GM12873 (cell line): Measurements from ENCODE around the gene CDH5.
A peak's percentile ranks its signal among the peaks of the same experiment; 100 is the strongest.

Source experiments
- TF ChIP-seq, protein P1 (sequence below): IDR thresholded peaks from 2 replicates; pipeline ENCODE4 v1.5.1; 2012; ENCODE audit warnings: low read depth, mild to moderate bottlenecking, moderate library complexity, low read length, control low read depth; ENCODE audit not compliant: insufficient read depth; ENCODE audit errors: missing control alignments

CDH5 gene

DNA sequence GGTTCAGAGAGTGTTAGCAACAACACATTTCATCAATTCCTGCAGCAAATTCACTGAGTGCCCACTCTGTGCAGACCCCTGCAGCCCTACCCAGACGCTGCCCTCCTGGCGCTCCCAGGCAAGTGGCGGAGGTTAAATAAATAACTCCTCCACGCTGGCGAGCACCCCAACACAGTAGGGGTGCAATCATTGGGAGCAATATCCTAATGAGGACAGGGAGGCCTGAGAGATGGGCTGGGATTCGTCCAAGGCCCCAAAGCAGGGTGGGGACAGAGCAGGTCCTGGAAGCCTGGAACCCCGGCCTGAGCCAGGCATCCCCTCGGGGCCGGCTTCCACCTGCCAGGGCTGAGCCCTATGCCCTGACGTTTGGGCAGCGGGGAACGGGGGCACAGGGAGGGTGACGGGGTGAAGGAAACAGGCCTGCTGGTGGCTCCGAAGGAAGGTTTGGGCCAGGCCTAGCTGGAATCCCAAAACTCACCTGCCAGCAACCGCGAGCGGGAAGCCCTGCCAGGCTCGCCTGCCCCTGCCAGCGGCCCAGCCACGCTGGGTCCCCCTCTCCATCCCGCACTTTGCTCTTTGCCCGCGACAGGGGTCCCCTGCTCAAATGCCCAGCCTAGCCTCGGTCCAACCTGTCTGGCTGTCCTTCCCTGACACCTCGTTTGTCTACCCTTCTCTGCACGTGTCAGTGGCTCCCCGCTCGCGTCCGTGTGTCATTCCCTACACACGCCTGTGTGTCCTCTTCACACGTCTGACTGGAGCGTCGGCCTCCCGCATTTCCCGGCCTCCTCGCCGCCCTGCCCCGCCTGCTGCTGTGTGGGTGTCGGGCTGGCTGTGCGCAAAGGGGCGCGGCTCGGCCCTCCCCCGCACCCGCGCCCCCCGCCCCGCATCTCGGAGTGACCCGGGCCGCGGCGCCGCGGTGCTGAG, 59.9 kb downstream of the CDH5 start:
- TF ChIP-seq, protein P1, sequence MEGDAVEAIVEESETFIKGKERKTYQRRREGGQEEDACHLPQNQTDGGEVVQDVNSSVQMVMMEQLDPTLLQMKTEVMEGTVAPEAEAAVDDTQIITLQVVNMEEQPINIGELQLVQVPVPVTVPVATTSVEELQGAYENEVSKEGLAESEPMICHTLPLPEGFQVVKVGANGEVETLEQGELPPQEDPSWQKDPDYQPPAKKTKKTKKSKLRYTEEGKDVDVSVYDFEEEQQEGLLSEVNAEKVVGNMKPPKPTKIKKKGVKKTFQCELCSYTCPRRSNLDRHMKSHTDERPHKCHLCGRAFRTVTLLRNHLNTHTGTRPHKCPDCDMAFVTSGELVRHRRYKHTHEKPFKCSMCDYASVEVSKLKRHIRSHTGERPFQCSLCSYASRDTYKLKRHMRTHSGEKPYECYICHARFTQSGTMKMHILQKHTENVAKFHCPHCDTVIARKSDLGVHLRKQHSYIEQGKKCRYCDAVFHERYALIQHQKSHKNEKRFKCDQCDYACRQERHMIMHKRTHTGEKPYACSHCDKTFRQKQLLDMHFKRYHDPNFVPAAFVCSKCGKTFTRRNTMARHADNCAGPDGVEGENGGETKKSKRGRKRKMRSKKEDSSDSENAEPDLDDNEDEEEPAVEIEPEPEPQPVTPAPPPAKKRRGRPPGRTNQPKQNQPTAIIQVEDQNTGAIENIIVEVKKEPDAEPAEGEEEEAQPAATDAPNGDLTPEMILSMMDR, result no peak

DNA sequence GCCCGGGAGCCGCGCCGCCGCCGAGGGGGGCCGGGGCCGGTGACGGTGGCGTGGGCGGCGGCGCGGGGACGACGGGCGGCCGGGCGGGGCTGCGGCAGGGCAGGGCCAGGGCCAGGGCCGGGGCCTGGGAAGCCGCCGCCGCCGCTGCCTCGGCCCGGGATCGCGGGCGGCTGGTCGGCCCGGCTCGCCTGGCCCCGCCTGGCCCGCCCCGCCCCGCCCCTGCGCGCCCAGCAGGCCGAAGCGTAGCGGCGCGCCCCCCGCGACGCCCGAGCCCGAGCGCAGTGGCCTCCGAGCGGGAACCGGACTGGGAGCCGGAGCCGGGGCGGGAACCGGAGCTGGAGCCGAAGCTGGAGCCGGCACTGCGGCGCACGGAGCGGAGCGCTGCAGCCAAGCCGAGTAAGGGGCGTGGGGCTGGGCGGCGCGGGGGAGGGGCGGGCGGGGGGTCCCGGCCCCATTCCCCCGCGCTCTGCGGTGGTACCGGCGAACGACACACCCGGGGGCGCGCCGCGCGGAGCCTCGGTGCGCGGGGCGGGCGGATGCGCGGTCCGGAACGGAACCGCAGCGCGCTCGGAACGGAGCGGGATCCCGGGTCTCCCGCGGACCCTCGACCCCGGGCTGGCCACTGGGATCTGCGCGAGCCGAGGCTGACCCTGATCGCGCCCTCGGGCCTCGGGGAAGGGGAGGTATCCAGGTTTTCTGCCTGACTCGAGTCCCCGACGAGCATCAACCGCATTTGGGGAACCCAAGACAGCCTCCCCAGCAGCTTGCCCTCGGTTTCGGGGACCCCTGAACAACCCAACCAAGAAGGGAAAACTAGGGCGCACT, 60.8 kb downstream of the CDH5 start, which contains the start of gene BEAN1:
Gene BEAN1 (plus strand): TSS at position 260 of the 825 bp plus-strand sequence. CDS start 10,382 bp downstream, outside the sequence.
- TF ChIP-seq, protein P1, result no peak

DNA sequence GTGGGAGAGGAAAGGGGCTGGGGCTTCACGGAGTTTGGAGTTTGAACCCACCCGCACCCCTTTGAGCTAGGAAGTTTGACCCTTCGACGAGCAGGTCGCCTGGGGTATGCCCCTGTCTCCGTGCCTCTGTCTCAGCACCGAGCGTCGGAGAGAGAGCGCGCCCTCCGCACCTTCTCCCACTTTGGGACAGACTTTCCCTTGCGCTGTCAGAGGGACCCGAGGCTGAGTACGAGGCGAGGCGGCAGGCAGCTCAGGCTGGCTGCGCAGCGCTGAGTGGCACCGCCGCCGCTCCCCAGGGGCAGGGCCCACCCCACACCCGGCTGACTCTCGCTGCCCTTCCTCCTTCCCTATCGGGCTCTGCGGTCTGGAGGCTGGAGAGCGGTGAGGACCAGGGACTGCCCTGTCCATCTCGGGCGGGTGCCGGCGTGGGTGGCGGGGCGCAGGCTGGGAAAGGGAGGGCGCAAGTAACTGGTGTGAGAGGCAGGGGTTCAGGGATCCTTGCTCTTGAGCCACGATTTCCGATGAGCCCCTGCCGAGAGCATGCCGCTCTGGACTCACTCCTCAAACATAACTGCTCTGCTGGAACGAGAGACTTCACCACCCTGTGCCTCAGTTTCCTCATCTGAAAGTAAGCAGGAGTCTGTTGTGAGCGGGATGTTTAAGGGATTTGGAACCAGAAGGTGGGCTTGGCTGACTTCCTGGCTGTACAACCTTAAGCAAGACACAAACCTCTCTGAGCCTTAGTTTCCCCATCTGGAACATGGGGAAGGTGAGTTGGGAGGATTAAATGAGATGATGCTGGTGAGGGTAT, 61.6 kb downstream of the CDH5 start:
- TF ChIP-seq, protein P1, result no peak

DNA sequence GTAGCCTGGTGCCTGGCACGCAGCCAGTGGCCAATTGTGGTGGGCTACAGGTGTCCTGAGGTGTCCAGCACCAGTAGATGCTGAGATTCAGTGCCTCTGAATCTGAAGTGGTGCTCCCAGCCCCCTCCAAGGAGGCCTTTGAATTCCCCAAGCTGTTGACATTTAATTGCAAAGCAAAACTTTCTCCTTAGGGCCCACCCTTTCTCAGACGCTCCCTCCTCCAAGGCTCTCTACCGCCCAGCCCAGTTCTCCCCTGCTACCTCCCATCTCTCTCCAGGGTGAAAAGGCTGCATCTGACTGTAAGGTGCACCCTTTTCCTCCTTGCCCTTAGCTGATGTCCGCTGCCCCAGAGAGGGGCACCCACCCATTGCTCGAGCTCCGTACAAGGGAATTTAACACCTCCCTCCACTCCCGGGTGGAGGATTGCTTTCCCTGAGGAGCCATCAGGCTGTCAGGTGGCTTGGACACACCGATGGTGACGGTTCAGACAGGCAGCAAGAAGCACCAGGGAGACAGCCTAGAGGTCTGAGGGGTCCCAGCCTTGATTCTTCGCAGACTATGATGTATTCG, 62.3 kb downstream of the CDH5 start:
- TF ChIP-seq, protein P1, result no peak

DNA sequence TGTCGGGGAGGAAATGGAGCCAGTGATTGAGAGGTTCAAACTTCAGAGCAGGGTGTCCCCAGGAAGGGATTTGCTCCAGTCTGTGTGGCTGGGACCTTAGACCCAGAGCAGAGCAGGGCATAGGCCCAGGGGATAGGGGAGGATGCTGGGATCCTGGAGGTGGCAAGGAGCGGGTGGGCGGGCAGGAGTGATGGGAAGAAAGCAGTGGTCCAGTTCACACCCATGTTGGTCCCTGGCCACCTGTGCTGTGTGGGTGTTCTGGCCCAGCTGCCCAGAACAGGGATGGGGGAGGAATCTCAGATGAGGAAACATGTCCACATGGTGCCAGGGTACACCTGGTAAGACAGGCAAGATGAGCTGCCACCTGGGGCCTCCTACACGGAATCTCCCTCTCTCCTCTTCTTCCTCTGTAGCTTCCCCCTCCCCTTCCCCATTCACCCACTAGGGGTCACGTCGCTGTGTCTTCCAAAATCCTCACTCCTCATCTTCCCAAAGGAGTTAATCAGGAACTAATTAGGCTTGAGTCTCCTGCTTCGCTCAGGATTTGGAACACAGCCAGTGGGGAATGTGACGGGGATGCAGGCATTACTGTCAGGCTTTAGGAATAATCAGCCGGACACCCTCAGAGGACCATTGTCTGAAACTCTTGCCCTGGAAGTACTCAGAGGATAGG, 62.9 kb downstream of the CDH5 start:
- TF ChIP-seq, protein P1, result peak; percentile 8

DNA sequence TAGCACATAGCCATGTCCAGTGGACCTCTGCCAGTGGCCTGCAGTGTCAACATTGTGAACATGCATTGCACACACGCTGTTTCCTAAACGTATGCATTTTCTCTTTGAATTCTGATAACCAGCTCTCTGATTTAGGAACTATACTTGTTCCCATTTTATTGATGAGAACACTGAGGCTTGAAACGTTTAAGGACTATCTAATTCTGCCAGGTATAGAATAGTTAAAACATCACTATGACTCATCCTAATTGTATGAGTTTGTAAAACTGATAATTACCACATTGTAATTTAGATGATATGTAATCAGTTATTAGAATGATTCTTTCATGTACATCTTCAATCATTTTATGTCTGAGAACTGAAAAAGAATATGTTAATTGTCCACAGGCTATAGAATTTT, 63.7 kb downstream of the CDH5 start:
- TF ChIP-seq, protein P1, result no peak
